Measurements from ENCODE around the gene DOK6.

The DOK6 gene

DNA sequence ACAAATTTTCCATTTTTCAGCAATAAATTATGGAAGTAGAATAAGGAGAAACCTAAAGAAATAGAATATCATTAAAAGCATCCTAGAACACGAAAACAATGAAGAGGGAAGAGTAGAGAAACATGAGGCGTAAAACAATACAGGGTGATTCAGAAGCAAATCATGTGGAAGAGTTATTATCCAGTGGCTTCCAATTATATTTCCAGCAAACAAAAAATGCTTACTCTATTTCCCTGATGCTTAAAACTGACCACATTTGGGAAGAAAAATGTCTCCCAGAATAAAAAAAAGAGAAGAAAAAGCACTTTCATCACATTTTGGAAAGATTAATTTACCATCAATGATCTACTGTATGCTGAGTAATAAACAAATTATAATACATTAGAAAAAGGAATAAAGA, 354.4 kb downstream of the DOK6 start:
- TF ChIP-seq TAF1 (IDR thresholded peaks at IDR 0.05; ENCODE audit: borderline replicate concordance, insufficient read depth, low read length): no peak
- TF ChIP-seq SIN3A (IDR thresholded peaks at IDR 0.05; ENCODE audit: borderline replicate concordance, insufficient read depth, low read length): no peak
- TF ChIP-seq FOXP2 (optimal IDR thresholded peaks at IDR 0.05; ENCODE audit: borderline replicate concordance, extremely low read depth, extremely low read length, insufficient read depth): no peak
- TF ChIP-seq, protein P1, sequence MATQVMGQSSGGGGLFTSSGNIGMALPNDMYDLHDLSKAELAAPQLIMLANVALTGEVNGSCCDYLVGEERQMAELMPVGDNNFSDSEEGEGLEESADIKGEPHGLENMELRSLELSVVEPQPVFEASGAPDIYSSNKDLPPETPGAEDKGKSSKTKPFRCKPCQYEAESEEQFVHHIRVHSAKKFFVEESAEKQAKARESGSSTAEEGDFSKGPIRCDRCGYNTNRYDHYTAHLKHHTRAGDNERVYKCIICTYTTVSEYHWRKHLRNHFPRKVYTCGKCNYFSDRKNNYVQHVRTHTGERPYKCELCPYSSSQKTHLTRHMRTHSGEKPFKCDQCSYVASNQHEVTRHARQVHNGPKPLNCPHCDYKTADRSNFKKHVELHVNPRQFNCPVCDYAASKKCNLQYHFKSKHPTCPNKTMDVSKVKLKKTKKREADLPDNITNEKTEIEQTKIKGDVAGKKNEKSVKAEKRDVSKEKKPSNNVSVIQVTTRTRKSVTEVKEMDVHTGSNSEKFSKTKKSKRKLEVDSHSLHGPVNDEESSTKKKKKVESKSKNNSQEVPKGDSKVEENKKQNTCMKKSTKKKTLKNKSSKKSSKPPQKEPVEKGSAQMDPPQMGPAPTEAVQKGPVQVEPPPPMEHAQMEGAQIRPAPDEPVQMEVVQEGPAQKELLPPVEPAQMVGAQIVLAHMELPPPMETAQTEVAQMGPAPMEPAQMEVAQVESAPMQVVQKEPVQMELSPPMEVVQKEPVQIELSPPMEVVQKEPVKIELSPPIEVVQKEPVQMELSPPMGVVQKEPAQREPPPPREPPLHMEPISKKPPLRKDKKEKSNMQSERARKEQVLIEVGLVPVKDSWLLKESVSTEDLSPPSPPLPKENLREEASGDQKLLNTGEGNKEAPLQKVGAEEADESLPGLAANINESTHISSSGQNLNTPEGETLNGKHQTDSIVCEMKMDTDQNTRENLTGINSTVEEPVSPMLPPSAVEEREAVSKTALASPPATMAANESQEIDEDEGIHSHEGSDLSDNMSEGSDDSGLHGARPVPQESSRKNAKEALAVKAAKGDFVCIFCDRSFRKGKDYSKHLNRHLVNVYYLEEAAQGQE (IDR thresholded peaks at IDR 0.05; ENCODE audit: insufficient read depth in 1 of 2, low read depth in 2 of 2, low read length in 2 of 2): no peak

GRCh38 chr18:69755856-69756496, 355.3 kb downstream of the DOK6 start:
- TF ChIP-seq, protein P1 (IDR thresholded peaks at IDR 0.05; ENCODE audit: insufficient read depth in 1 of 2, low read depth in 2 of 2, low read length in 2 of 2): no peak
- TF ChIP-seq FOXP2 (optimal IDR thresholded peaks at IDR 0.05; ENCODE audit: borderline replicate concordance, extremely low read depth, extremely low read length, insufficient read depth): no peak

GRCh38 chr18:69757733-69758132, 357.0 kb downstream of the DOK6 start:
- TF ChIP-seq SIN3A (IDR thresholded peaks at IDR 0.05; ENCODE audit: borderline replicate concordance, insufficient read depth, low read length) (no peak), TAF1 (IDR thresholded peaks at IDR 0.05; ENCODE audit: borderline replicate concordance, insufficient read depth, low read length) (no peak), POLR2AphosphoS5 (IDR thresholded peaks at IDR 0.05; ENCODE audit: low read depth, low read length) (no peak), FOXP2 (optimal IDR thresholded peaks at IDR 0.05; ENCODE audit: borderline replicate concordance, extremely low read depth, extremely low read length, insufficient read depth) (no peak)
- TF ChIP-seq, protein P1 (IDR thresholded peaks at IDR 0.05; ENCODE audit: insufficient read depth in 1 of 2, low read depth in 2 of 2, low read length in 2 of 2): no peak

DNA sequence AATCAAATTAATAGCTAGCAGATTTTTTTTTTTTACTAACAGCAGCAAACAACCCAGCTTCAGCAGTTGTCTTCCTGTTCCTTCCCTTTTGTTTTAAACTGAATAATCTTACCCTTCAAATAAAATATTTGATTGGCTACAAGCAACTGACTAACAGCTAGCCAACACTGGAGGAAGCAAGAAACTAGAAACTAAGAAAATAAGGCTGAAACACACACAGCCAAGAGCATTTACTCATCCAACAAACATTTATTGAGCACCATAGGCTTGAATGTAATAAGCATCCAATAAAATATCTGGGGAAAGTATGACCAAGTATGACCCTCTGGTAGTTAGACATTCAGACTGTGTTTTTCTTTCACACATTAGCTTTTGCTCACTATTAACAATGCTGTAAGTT, 357.8 kb downstream of the DOK6 start:
- TF ChIP-seq SIN3A (IDR thresholded peaks at IDR 0.05; ENCODE audit: borderline replicate concordance, insufficient read depth, low read length) (no peak), POLR2AphosphoS5 (IDR thresholded peaks at IDR 0.05; ENCODE audit: low read depth, low read length) (no peak), TAF1 (IDR thresholded peaks at IDR 0.05; ENCODE audit: borderline replicate concordance, insufficient read depth, low read length) (no peak), FOXP2 (optimal IDR thresholded peaks at IDR 0.05; ENCODE audit: borderline replicate concordance, extremely low read depth, extremely low read length, insufficient read depth) (no peak)
- TF ChIP-seq, protein P1 (IDR thresholded peaks at IDR 0.05; ENCODE audit: insufficient read depth in 1 of 2, low read depth in 2 of 2, low read length in 2 of 2): no peak

DNA sequence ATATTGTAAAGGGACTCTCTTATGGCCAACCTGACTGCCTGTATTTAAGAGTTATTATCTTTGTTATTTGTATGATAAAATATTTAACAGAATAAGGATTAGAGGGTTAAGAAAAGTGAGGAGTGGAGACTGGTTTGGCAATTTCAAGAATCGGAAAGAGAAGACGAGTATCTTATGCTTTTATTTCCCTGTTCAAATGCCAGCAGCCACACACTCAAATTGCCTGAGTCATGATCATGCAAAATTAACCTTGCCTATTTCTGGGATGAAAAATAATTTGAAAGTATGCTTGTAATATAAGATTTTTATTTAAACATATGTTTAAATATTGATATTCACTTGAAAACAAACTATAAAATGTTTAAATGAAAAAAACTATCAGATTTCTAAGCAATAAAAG, 358.4 kb downstream of the DOK6 start:
- TF ChIP-seq FOXP2 (optimal IDR thresholded peaks at IDR 0.05; ENCODE audit: borderline replicate concordance, extremely low read depth, extremely low read length, insufficient read depth) (no peak), SIN3A (IDR thresholded peaks at IDR 0.05; ENCODE audit: borderline replicate concordance, insufficient read depth, low read length) (no peak), TAF1 (IDR thresholded peaks at IDR 0.05; ENCODE audit: borderline replicate concordance, insufficient read depth, low read length) (no peak), POLR2AphosphoS5 (IDR thresholded peaks at IDR 0.05; ENCODE audit: low read depth, low read length) (no peak)
- TF ChIP-seq, protein P1 (IDR thresholded peaks at IDR 0.05; ENCODE audit: insufficient read depth in 1 of 2, low read depth in 2 of 2, low read length in 2 of 2): no peak

Measured in PFSK-1 (cell line).